Esophagus squamous epithelium (tissue), 4 donors: ENCODE measurements around the gene CDC25B.

Experiments
- POLR2A ChIP-seq, 4 donors: fragments of 450-650 bp; IDR thresholded peaks; one replicate each; pipeline ENCODE4 v1.6.1; 2017; ENCODE audit warnings: antibody characterized with exemption in 4 of 4, mild to moderate bottlenecking in 4 of 4, moderate library complexity in 3 of 4
- TF ChIP-seq, protein P1 (sequence below), 6 experiments: fragments of 450-650 bp in 4 of 6; fragments of 200-600 bp in 2 of 6; sonication (generic) in 2 of 6; IDR thresholded peaks; one replicate each; pipeline ENCODE4 v1.5.1; 2016 to 2019; ENCODE audit warnings: antibody characterized with exemption in 6 of 6, mild to moderate bottlenecking in 4 of 6, moderate library complexity in 4 of 6

GRCh38 chr20:3802524-3803239 lies 6.6 kb downstream of the CDC25B start:
- TF ChIP-seq, protein P1, sequence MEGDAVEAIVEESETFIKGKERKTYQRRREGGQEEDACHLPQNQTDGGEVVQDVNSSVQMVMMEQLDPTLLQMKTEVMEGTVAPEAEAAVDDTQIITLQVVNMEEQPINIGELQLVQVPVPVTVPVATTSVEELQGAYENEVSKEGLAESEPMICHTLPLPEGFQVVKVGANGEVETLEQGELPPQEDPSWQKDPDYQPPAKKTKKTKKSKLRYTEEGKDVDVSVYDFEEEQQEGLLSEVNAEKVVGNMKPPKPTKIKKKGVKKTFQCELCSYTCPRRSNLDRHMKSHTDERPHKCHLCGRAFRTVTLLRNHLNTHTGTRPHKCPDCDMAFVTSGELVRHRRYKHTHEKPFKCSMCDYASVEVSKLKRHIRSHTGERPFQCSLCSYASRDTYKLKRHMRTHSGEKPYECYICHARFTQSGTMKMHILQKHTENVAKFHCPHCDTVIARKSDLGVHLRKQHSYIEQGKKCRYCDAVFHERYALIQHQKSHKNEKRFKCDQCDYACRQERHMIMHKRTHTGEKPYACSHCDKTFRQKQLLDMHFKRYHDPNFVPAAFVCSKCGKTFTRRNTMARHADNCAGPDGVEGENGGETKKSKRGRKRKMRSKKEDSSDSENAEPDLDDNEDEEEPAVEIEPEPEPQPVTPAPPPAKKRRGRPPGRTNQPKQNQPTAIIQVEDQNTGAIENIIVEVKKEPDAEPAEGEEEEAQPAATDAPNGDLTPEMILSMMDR (IDR thresholded peaks at IDR 0.05): no peak
- TF ChIP-seq POLR2A (IDR thresholded peaks at IDR 0.05): no peak
